OCI-LY1 (cell line): Measurements from ENCODE around the gene KDM7A.

Source experiments
- EZH2 ChIP-seq: fragments of 200-600 bp; sonication (generic), shearing (Covaris generic); IDR thresholded peaks from 2 replicates; pipeline ENCODE4 v1.8.0; 2017; ENCODE audit warnings: borderline replicate concordance, mixed run types, mild to moderate bottlenecking, antibody characterized with exemption, low read length, moderate library complexity, mixed read lengths
- TF ChIP-seq, protein P1 (sequence below): fragments of 200-600 bp; sonication (generic), shearing (Covaris generic); IDR thresholded peaks from 2 replicates; pipeline ENCODE4 v1.5.1; 2017; ENCODE audit warnings: mild to moderate bottlenecking, antibody characterized with exemption, low read length, moderate library complexity, mixed read lengths

DNA sequence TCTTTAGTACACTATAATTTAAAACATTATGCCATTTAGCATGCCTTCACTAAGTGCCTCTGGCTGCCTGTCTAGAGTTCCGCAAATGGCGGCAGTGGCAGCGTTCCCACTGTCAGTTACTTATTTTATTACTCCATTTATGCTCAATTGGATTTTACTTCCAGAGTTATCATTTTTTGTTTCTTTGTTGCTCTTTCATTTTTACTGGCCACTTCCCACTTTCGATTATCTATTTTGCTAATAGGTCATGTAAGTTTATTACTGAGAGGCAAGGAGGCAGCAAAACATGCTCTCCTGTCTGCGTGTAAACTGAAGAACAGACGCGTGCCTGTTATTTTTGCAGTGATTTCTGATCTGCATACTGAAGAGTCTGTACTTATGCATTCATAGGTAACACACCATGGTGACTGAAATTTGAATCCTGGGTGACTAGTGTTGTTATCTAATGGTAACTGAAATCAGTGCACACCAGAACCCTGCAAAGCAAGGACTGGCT, 23.1 kb downstream of the KDM7A start:
- TF ChIP-seq, protein P1, sequence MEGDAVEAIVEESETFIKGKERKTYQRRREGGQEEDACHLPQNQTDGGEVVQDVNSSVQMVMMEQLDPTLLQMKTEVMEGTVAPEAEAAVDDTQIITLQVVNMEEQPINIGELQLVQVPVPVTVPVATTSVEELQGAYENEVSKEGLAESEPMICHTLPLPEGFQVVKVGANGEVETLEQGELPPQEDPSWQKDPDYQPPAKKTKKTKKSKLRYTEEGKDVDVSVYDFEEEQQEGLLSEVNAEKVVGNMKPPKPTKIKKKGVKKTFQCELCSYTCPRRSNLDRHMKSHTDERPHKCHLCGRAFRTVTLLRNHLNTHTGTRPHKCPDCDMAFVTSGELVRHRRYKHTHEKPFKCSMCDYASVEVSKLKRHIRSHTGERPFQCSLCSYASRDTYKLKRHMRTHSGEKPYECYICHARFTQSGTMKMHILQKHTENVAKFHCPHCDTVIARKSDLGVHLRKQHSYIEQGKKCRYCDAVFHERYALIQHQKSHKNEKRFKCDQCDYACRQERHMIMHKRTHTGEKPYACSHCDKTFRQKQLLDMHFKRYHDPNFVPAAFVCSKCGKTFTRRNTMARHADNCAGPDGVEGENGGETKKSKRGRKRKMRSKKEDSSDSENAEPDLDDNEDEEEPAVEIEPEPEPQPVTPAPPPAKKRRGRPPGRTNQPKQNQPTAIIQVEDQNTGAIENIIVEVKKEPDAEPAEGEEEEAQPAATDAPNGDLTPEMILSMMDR: no peak
- TF ChIP-seq EZH2: no peak
